ENCODE data around the gene SPRR1B.
"Not testable (repeated sequence)": the region's sequence is repeated elsewhere in the genome, so short reads cannot be mapped to it uniquely, and the experiment has no call there.

Gene SPRR1B, protein sequence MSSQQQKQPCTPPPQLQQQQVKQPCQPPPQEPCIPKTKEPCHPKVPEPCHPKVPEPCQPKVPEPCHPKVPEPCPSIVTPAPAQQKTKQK

DNA sequence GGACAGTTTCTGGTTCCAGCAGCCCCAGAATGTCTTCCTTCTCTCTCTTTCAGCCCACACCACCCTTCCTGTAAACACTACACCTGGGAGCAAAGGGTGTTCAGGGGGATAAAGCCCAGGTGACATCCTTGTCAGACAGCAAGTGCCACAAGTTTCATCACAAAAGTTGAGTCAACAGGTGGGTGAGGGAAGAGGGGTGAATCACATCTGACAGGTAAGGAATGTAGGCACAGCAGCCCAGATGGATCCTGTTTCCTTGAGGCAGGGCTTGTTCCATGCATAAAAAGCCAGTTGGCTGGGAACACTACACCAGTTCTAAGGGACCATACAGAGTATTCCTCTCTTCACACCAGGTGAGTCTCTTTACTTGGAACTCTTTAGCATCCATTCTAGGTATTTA lies at the start of gene SPRR1B:
Gene SPRR1B, plus strand, starts transcription at position 309 of the 400 bp plus-strand sequence. CDS start 1,143 bp downstream, outside the sequence.
- no peak for DNase-seq (ENCODE audit: low read depth in 3 of 3)

DNA sequence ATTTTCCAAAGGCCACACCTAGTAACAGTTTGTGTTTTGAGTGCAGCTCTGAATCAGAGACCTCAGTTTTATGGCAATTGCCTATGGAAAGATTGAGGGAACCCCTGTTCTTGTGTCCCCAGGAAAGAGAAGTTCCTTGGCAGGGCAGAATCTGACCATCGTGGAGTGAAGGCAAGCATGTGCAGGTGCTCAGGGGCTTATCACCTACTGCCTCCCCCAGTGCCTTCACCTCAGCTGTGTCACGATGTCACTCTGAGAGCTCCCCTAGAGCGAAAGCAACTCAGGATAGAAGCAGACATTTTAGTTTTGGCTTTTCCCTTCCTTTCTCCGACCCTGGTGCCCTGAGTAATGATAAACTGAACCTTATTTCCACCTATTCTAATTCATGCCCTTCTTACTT lies 48.9 kb upstream of the SPRR1B start:
- DNase-seq (ENCODE audit: low read depth in 3 of 3), result no peak

DNA sequence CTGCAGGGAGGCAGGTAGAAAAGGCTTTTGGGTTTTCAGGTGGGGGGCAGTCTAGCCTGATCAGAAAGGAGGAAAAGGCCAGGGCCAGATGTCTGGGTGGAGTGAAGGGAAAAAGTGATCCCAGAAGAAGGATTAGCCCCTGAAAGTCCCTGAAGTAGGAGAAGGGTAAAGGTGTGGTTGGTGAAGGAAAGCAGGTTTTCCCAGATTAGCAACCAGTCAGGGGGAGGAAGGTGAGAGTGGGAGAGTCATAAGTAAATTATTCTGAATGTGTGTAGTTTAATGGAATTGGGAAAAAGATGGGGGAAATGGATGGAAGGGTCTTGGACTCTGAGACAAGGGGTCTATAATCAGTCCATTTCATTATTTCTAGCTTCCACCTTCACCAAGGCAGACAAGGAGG lies 47.8 kb upstream of the SPRR1B start:
- no peak for DNase-seq (ENCODE audit: low read depth in 3 of 3)

DNA sequence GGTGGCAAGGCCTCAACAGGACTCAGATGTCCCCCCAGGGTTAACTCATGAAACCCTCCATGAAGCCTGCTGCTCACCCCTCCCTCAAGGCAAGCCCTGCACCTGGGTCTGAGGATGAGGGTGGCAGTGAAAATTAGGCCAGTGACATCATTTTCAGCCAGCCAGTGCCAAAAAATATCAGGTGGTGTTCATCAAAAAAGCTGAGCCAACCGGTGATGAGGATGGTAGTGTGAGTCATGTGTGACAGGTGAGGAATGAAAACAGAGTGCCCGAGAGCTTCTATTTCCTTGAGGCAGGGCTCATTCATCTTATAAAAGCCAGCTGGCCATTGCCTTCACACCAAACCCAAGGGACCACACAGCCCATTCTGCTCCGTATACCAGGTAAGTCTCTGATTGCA lies 47.3 kb upstream of the SPRR1B start, which contains the start of gene SPRR1A:
Gene SPRR1A, plus strand, starts transcription at position 339 of the 400 bp plus-strand sequence. CDS start 1,150 bp downstream, outside the sequence.
- no peak for DNase-seq (ENCODE audit: low read depth in 3 of 3)

DNA sequence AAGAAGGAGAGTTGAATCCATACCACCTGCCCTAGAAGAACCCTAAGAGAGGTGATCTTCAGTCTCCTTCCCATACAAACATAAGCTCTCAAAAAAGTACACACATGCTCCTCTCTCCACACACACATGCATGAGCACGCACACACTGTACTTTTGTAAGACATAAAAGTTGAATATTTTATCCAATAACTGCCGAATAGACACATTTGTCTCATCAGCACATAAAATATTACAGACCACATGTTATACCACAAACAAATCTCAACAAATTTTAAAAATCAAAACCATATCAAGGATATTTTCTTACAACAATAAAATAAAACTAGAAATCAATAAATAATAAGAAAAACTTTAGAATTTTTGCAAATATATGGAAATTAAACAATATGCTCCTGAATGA lies 44.4 kb upstream of the SPRR1B start:
- DNase-seq (ENCODE audit: low read depth in 3 of 3), result no peak

DNA sequence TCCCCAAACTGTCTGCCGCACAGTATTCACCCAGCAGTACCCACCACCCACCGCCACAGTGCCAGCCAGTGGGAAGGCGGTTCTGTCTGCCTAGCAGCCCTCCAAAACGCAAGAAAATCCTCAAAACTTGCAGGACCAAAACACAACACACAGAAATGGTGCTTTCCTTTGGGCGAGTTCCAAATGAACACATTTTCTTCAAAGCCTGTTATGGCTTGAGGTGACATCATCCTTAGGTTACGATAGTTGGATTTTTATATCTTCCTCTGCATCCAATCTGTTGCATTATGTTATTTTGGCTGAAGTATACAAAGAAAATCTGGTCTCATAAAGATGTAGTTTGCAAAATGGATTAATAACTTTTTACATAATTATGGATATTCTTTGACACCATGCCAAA lies 37.8 kb upstream of the SPRR1B start:
- no peak for DNase-seq (ENCODE audit: low read depth in 3 of 3)

DNA sequence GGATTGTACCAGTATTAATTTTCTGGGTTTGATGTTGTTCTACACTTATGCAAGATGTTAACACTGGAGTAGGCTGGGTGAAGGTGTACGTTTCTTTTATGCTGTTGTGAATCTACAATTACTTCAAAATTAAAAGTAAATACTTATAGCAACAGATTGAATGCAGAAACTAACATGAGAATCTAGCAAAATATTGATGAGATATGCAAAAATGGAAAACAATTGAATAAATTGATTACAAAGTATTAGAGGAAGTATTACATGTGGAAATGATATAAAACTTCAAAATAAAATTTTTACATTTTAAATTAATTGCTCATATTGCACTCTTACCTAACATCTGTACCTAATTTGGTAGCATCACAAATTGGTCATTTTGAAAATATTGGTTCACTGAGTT lies 35.2 kb upstream of the SPRR1B start:
- DNase-seq (ENCODE audit: low read depth in 3 of 3), result no peak

DNA sequence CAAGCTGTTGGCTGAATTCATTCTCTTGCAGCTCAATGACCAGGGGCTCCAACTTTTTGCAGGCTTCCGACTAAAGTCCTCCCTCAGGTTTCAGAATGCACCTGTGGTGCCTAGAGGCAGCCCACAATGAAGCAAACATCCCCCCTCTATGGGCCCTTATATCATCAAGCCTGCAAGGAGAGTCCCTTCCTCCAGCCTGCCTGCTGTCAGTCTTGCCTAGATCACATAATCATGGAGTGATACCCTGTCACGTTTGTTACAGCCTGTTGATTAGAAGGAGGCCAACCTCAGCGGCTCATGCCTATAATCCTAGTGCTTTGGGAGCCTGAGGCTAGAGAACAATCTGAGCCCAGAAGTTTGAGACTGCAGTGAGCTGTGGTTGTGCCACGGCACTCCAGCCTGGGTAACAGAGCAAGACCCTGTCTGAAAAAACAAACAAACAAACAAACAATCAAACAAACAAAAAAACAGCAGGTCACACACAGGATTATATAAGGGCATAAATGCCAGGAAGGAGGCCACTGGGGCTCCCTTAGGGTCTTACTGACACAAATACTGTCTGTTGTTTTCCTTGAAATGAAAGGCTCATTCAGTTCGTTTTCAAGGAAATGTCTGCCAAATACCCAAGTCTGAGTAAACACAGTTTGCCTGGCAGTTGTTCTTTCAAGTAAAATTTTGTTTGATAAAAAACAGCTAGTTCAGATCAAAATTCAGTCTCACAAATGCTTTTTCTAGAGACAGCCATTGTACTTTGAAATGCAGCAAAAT lies 34.2 kb upstream of the SPRR1B start:
- DNase-seq (ENCODE audit: low read depth in 3 of 3), result no peak

DNA sequence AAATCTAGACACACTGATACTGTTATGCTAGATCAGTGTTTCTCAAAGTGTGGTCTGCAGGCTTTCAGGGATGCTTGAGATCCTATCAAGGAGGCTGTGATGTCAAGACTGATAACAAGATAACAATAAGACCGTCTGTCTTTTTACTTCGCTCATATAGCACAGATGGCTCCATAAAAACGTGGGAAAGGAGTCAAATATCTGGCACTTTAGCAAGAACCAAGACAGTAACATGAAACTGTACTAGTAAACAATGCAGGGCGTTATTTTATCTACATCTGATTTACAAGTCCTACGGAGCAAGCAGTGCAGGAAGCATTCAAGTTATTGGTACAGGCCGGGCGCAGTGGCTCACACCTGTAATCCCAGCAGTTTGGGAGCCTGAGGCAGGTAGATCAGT lies 33.1 kb upstream of the SPRR1B start:
- DNase-seq (ENCODE audit: low read depth in 3 of 3), result no peak

DNA sequence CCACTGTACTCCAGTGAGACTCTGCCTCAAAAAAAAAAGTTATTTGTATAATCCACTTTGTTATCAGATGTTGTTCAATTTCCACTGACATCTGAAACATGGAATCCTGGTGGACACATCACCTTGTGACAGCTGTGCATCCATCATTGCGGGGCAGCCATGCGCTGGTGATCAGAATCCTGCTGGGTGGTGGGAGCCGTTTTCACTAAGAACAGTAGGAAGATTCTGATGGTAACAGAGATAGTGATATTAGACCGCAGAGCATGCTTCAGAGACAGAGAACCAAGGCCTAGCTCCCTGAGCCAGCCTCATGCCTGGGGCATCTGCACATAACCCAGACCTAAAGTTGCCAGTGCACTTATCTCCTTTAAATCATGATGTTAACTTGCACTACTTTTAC lies 32.5 kb upstream of the SPRR1B start:
- DNase-seq (ENCODE audit: low read depth in 3 of 3), result no peak

DNA sequence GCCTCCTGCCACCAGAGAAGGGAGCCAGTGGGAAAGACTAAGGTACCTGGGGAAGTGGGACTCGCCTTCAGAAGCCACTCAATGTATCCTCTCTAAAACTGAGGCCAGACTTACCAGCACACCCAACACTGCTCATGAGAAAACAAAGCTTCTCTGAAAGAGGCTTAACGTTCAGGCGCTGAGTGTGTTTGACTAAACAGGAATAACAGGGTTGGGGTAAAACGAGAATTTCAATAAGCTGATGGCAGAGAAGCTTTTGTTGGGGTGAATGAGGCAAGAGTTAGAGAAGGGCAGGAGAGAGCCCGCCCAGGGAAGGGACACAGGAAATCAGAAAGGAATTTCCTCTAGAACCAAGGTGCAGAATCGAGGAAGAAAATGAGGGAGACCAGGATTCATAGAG lies 31.2 kb upstream of the SPRR1B start:
- no peak for DNase-seq (ENCODE audit: low read depth in 3 of 3)

DNA sequence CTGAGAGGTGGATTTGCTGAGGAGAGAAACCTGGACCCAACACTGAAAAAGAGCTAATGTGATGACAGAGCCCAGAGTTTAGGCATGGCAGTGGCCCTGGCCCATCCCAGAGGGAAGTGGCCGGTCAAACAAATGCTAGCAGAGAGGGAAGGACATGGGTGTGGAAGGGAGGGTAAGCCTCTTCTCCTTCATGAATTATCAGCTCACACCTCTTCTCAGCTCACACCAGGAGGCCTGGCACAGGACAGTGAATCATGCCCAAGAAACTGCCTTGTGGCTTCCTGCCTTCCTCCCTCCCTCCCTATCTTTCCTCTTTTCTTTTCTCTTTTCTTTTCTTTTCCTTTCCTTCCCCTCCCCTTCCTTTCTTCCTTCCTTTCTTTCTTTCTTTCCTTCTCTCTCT lies 30.7 kb upstream of the SPRR1B start:
- DNase-seq (ENCODE audit: low read depth in 3 of 3), result no peak

DNA sequence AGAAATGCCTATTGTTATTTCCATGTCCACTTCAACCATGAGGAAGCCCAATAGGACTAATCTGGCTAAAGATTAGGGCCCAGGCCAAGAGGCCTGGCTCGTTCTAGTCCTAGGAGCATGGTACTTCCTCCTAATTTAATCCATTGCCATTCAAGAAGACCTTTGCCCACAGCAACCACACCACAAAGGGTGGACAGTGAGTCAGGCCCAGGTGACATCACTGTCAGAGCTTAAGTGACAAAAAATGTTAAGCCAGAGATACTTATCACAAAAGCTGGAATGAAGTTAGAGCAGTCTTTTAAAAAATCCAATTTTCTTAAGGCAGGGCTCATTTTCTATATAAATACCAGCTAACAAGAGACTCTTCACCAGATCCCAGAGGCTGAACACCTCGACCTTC lies 29.6 kb upstream of the SPRR1B start, which contains the start of gene SPRR3:
Gene SPRR3, plus strand, starts transcription at position 368 of the 400 bp plus-strand sequence. CDS start 1,272 bp downstream, outside the sequence.
- DNase-seq (ENCODE audit: low read depth in 3 of 3), result no peak

DNA sequence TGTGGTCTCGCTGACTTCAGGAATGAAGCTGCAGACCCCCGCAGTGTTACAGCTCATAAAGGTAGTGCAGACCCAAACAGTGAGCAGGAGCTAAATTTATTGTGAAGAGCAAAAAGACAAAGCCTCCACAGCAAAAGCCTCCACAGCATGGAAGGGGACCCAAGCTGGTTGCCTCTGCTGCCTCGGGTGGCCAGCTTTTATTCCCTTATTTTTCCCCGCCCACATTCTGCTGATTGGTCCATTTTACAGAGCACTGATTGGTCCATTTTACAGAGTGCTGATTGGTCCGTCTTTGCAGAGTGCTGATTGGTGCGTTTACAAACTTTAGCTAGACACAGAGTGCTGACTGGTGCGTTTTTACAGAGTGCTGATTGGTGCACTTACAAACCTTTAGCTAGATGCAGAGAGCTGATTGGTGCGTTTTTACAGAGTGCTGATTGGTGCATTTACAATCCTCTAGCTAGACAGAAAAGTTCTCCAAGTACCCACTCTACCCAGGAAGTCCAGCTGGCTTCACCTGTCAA lies 19.7 kb upstream of the SPRR1B start:
- DNase-seq (ENCODE audit: low read depth in 3 of 3), result not testable (repeated sequence)

DNA sequence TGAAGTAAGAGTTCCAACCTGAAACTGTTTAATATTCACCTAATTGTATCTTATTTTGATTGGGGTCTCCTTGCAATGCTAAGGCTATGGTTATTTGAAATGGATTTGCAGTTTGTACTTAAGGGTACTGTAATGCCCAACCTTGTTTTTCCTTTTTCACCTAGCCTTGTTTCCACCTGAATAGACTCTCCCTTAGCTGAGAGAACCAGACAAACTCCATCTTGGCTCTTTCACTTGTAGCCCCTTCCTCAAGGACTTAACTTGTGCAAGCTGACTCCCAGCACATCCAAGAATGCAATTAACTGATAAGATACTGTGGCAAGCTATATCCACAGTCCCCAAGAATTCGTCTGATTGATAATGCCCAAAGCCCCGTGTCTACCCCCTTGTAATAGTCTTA lies 9.2 kb upstream of the SPRR1B start:
- DNase-seq (ENCODE audit: low read depth in 3 of 3), result not testable (repeated sequence)

DNA sequence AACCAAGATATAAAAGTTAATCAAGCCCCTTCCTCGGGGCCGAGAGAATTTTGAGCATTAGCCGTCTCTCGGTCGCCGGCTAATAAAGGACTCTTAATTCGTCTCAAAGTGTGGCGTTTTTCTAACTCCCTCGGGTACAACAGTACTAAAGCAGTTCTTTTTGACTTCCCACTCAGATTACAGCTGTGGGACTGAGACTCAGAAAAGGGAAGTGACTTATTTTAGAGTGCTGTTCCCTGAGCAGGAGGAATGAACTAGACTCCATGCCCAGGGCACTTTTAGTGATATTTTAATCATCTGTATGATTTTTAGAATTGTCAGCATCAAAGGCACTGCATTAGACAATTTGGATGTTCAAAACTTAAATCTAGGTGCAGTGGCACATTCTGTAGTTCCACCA lies 8.7 kb upstream of the SPRR1B start:
- DNase-seq (ENCODE audit: low read depth in 3 of 3), result not testable (repeated sequence)

DNA sequence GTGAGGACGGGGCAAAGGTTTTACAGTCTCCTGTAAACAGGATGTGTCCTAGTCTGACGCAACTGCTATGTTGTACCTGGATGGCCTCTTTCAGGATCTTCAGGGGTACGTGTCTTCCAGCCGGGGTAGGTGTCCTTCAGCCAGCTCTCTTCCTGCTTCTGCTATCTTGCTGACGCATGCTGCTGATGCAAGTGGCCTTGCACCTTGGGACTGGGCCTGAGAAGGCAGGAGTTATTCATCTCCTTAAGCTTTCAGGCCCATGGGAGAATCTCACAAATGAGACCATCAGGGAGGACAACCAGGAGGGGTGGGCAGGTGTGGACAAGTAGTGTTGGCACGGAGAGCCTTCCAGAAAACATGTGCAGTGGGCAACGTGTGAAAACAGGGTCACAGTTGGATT lies 7.9 kb upstream of the SPRR1B start:
- DNase-seq (ENCODE audit: low read depth in 3 of 3), result no peak

DNA sequence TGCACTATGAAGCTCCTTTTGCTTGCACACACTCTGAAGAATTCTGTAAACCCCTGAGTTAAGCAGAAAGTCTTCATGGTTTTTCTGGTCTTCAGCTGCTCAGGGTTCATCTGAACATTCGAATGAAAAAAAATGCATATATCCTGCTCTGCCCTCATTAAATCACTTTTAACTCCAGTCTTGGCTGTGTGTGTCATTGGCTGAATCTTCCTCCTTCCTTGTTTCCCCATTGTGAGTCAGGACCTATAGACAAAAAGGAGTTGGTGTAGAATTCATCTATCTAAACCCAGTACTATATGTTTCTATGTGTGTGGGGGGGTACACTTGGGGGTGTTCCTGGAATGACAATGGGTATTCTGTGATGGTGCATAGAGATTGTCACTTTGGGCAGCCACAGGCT lies 6.6 kb upstream of the SPRR1B start:
- DNase-seq (ENCODE audit: low read depth in 3 of 3), result no peak

DNA sequence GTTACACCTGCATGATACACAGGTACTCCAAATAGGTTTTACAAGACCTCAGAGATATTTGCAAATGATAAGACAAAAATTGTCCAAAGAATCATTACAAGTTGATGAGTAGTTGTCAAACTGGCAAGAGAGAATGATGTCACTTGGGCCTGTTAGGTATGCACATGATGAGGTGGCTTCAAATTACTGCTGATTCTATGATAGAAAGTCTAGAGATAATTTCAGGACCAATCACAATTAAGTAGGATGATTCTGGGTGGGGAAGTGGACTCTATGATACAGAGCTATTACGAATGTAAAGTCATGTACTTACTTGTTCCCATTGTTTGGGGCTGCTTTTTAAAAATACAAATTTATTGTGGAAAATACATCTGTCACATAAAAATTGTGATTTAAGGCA lies 5.2 kb upstream of the SPRR1B start:
- no peak for DNase-seq (ENCODE audit: low read depth in 3 of 3)

DNA sequence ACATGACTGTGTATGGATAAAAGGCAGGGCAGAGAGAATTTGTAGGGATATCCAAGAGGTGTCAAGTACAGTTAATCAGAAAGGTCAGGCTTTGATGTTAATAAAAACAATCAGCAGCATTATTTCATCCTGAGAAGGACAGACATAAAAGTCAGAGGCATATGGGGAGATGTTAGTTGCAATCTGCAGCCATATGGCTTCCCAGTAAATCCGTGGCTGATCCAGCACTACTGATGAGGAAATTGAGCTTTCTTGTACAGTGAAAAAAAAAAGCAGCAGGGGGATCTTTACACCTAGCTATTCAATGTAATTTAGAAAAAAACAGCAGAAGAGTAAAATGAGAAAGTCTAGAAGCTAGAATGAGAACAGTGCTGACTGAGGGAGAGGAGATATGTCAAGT lies 2.2 kb upstream of the SPRR1B start:
- DNase-seq (ENCODE audit: low read depth in 3 of 3), result no peak

DNA sequence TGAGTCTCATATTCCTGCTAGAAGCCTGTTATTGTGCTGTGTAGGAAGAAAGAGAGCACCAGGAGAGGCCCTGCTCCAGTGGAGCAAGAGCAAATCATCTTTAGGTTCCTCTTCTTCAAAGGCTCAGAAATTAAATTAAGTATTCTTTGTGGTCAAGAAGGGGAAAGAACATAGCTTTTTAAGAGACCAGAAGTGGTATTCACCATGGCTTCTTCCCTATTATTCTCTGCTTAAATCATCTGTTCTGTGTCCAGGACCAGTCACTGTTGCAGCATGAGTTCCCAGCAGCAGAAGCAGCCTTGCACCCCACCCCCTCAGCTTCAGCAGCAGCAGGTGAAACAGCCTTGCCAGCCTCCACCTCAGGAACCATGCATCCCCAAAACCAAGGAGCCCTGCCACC lies 1.1 kb downstream of the SPRR1B start:
- DNase-seq (ENCODE audit: low read depth in 3 of 3), result no peak

DNA sequence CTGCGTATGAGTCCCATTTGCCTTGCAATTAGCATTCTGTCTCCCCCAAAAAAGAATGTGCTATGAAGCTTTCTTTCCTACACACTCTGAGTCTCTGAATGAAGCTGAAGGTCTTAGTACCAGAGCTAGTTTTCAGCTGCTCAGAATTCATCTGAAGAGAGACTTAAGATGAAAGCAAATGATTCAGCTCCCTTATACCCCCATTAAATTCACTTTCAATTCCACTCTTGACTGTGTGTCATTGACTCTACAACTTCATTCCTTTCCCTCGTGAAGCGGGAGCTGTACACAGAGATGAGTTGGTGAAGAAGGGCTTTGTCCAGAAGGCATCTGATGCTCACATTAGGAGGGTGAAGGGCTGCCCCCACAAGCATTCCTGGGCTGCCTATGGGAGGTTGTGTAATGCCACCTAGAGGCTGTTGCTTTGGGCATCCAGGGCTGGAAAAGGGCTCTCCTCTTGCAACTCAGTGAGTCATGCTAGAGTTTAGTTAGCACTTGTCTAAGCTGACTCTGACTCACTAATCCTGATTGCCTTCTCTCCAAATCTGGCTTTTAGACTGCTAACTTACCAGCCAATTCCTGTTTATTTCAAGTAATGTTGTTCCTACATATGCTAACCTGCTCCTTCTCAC lies 1.8 kb downstream of the SPRR1B start:
- no peak for DNase-seq (ENCODE audit: low read depth in 3 of 3)

DNA sequence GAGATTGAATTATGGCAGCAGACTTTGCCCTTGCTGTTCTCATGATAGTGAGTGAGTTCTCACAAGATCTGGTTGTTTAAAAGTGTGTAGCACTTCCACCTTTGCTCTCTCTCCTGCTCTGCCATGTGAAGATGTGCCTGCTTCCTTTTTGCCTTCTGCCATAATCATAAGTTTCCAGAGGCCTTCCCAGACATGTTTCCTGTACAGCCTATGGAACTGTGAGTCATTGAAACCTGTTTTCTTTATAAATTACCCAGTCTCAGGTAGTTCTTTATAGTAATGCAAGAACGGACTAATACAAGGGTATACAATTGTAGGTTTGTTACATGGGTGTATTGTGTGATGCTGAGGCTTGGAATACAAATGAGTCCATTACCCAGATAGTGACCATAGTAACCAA lies 4.2 kb downstream of the SPRR1B start:
- DNase-seq (ENCODE audit: low read depth in 3 of 3), result no peak
